ENCODE measurements around the gene PRDM15.

DNA sequence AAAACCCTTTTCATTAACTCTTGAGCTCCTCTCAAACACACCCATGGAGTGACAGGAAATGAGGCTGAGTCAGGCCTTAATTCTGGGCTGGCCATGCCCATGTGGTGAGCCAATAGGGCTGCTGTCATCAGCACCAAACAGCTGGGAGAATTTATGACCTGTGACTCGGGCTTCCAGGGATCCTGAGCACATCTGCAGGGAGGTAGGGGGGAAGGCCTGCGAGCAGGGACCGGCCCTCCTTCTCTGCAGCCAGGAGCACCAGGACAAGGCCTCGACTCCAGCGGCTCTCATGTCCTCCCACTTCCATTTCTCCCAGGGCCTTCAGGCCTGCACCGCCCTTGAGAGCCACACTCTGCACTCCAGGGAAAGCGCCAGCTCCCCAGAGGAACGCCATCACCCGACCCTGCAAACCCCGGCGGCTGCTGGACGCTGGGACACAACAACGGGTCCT is 126.9 kb downstream of the PRDM15 start:
- TF ChIP-seq, protein P1, sequence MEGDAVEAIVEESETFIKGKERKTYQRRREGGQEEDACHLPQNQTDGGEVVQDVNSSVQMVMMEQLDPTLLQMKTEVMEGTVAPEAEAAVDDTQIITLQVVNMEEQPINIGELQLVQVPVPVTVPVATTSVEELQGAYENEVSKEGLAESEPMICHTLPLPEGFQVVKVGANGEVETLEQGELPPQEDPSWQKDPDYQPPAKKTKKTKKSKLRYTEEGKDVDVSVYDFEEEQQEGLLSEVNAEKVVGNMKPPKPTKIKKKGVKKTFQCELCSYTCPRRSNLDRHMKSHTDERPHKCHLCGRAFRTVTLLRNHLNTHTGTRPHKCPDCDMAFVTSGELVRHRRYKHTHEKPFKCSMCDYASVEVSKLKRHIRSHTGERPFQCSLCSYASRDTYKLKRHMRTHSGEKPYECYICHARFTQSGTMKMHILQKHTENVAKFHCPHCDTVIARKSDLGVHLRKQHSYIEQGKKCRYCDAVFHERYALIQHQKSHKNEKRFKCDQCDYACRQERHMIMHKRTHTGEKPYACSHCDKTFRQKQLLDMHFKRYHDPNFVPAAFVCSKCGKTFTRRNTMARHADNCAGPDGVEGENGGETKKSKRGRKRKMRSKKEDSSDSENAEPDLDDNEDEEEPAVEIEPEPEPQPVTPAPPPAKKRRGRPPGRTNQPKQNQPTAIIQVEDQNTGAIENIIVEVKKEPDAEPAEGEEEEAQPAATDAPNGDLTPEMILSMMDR (IDR thresholded peaks at IDR 0.05; ENCODE audit: low read depth, low read length), result no peak
- TF ChIP-seq EZH2phosphoT487 (IDR thresholded peaks at IDR 0.05; ENCODE audit: low read depth), result no peak

All from OCI-LY3 (cell line).